Pancreas (tissue), 10 donors: ENCODE results near the gene KLF11. TPM values are rescaled to one million over a fixed set of nuclear protein-coding genes. Genes with fewer than 3 reads are reported as not detected.

Source experiments
- ATAC-seq, 4 donors: fragments of 200-7000 bp; cut with Tn5 transposase; one replicate each; pipeline versions ENCODE4 v1.8.0 to v1.9.1; 2020; ENCODE audit warnings: mild to moderate bottlenecking in 4 of 4, moderate library complexity in 4 of 4
- DNase-seq, 6 donors: peaks; one replicate each; pipeline ENCODE4 v3.0.0-alpha.2; 2020
- FAIRE-seq: peaks from 2 replicates; lab custom pipeline; 2012; peaks lifted over from hg19 to GRCh38; lab: Jason Lieb, UNC
- H3K27ac ChIP-seq, 4 donors: fragments of 200-600 bp; sonication (generic); 1 replicate in 3 of 4; 2 replicates in 1 of 4; pipeline versions ENCODE4 v1.5.0 to v1.8.0; 2020
- H3K27me3 ChIP-seq, 4 donors: fragments of 200-600 bp; one replicate each; pipeline ENCODE4 v1.8.0; 2021
- H3K36me3 ChIP-seq, 3 donors: fragments of 200-600 bp; sonication (generic) in 1 of 3; one replicate each; pipeline versions ENCODE4 v1.5.0 to v1.8.0; 2020 to 2021
- H3K4me1 ChIP-seq, 3 donors: fragments of 200-600 bp; one replicate each; pipeline ENCODE4 v1.8.0; 2021
- H3K4me3 ChIP-seq, 4 donors: fragments of 200-600 bp; sonication (generic) in 2 of 4; one replicate each; pipeline versions ENCODE4 v1.5.0 to v1.8.0; 2020 to 2021
- H3K9me3 ChIP-seq, 4 donors: fragments of 200-600 bp; one replicate each; pipeline ENCODE4 v1.8.0; 2021
- WGBS, 2 donors: extraction: QIAGEN DNeasy Blood & Tissue Kit; methylation state at CpG; one replicate each; pipeline ENCODE4 v1.1.7; 2013; 5-methylcytosine and 5-hydroxymethylcytosine counted together
- intact Hi-C, 3 donors: fragments of 100-400 bp; cut with DNase I; formaldehyde crosslinking; loops; one replicate each; pipeline versions ENCODE4 v1.11.1 to v1.14.2; 2022
- polyA plus RNA-seq, 2 donors: library from polyadenylated mRNA; stranded (reverse); fragments of 200-250 nt; gene quantifications; one replicate each; pipeline ENCODE4 v1.2.3, GENCODE V29; 2013
- total RNA-seq, 6 donors: library from RNA; stranded (reverse); fragmentation: NEBNext Ultra II Directional in 4 of 6; extraction: Animal tissue kit (Norgen Biotek cat#: 25700) in 4 of 6; gene quantifications; one replicate each; pipeline versions ENCODE4 v1.2.1 to v1.2.4, GENCODE V29; 2021 to 2023
- TF ChIP-seq, protein P1 (sequence below), 4 donors: fragments of 200-600 bp; sonication (generic) in 3 of 4; IDR thresholded peaks; one replicate each; pipeline versions ENCODE4 v1.5.0 to v1.8.0; 2021; ENCODE audit warnings: antibody characterized with exemption in 4 of 4
- donor health status: healthy with polysubstance abuse.
- donor health status: DM: no; HTN: no; CAD: no; lungs with moderate emphysema.
- donor health status: DM: no; HTN: no; CAD: no.
- donor health status: control.
- donor health status: control.
- donor health status: Bipolar disorder and iron deficiency.
- donor health status: DM: yes; HTN: yes; CAD: no.
- donor health status: DM: no; HTN: no; CAD: no.
- donor health status: DM: no; HTN: no; CAD: no.
- donor health status: DM: yes; HTN: yes; CAD: no.

Gene KLF11
- total and polyA plus RNA-seq, 8 donors: 6.4 to 41.2 (median 21.3) TPM

DNA sequence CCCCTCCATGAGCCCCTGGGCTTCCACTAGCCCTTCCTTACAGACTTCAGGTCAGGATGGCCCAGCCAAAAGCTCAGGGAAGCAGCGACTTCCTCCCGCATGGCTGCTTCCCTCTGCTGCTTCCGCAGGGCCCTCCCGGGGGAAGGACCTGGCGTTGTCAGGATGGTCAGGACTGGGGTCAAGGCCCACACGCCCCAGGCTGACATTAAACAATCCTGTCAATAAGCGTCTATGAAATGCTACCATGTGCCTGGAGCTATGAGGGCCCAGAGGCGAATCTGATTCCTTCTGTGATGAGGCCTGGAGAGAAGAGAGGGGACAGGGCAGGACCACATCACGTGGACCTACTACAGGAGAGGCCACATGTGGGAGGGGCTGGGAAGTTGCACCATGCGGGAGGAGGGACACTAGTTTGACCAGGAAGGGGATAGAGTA, 19.6 kb downstream of the KLF11 start:
- Histone ChIP-seq H3K4me3 (no peak overlapping the region), H3K27ac (no peak overlapping the region), H3K4me1 (no peaks in the 10 kb centered on the region), H3K36me3 (no peaks in the 10 kb centered on the region), H3K27me3 (no peaks in the 10 kb centered on the region), H3K9me3 (no peaks in the 10 kb centered on the region)
- ATAC-seq (no peak), DNase-seq (peak in 2 of 6 donors; percentile 25 to 30), FAIRE-seq (no peak)
- intact Hi-C loops: no loop called here
- TF ChIP-seq, protein P1, sequence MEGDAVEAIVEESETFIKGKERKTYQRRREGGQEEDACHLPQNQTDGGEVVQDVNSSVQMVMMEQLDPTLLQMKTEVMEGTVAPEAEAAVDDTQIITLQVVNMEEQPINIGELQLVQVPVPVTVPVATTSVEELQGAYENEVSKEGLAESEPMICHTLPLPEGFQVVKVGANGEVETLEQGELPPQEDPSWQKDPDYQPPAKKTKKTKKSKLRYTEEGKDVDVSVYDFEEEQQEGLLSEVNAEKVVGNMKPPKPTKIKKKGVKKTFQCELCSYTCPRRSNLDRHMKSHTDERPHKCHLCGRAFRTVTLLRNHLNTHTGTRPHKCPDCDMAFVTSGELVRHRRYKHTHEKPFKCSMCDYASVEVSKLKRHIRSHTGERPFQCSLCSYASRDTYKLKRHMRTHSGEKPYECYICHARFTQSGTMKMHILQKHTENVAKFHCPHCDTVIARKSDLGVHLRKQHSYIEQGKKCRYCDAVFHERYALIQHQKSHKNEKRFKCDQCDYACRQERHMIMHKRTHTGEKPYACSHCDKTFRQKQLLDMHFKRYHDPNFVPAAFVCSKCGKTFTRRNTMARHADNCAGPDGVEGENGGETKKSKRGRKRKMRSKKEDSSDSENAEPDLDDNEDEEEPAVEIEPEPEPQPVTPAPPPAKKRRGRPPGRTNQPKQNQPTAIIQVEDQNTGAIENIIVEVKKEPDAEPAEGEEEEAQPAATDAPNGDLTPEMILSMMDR (IDR thresholded peaks at IDR 0.05): no peak
- 76 to 83% methylated on average over 10 of the region's 10 CpGs for WGBS, 2 donors

DNA sequence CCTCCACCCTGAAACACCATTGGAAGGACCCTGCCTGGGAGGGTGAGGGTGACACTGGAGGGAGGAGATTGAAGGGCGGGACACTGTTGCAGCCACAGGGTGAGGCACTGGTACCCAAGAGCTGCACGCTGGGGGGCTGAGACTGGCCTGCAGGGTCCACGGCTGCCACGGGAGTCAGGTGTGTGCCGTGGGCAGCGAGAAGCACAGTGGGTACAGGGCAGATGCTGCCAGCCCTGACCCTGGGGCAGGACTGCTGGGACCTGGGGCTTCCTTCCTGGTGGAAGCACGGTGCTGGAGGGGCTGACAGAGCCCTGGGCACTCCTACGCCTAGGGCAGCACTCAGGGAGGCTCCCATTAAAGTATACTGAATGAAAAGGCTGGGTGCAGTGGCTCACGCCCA, 20.2 kb downstream of the KLF11 start:
- TF ChIP-seq, protein P1 (IDR thresholded peaks at IDR 0.05): no peak
- intact Hi-C loops: no loop called here

DNA sequence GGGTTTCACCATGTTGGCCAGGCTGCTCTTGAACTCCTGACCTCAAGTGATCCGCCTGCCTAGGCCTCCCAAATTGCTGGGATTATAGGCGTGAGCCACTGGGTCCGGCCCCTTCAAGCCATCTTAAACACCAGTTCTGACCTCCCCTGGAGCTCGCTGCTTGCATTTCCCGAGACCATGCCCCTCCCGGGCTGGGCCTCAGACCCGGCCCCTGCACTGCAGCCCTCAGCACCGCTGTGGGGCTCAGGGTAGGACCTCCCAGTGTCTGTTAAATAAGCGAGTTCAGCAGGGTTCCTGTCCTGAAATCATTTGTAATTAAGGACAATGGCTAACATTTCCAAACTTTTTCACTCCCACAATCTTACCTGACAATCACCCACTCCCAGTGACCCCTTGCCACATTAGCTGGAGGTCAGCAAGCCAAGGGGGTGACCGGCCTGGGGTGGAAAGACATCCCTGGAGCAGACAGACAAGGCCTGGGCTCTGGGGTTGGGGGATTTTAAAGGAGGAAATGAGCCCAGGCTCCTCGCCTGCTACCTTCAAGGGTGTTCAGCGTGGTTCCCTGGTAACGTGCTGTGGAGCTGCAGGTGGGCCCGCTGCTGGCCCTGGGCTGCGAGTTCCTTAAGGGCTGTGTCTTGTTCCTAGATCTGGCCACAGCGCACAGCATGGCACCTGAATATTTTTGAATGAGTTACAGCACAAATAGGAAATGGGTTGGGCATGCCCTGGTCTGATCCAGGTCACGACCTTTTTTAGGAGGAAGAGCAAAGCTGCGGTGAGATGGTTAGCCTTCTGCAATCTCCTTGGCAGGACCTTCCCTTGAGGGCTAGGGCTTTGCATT, 21.8 kb downstream of the KLF11 start:
- no peak for ATAC-seq
- H3K4me3 ChIP-seq: no peak overlapping the region
- DNase-seq: peak in 2 of 6 donors; percentile 35 to 39
- H3K27ac ChIP-seq: no peak overlapping the region
- H3K4me1 ChIP-seq: no peaks in the 10 kb centered on the region
- FAIRE-seq: no peak
- H3K27me3 ChIP-seq: no peaks in the 10 kb centered on the region
- no peaks in the 10 kb centered on the region for H3K36me3 ChIP-seq
- 85 to 92% methylated on average over 18 of the region's 18 CpGs for WGBS, 2 donors
- TF ChIP-seq, protein P1 (IDR thresholded peaks at IDR 0.05): no peak
- H3K9me3 ChIP-seq: no peaks in the 10 kb centered on the region
- intact Hi-C loops: no loop called here

More for the DNA sequence above, 20.2 kb downstream of the KLF11 start:
- peak in 2 of 6 donors; percentile 43 to 51 for DNase-seq
- FAIRE-seq: no peak
- H3K36me3 ChIP-seq: no peaks in the 10 kb centered on the region
- H3K4me3 ChIP-seq: no peak overlapping the region
- WGBS, 2 donors: 91 to 97% methylated on average over 9 of the region's 9 CpGs
- H3K4me1 ChIP-seq: no peaks in the 10 kb centered on the region
- H3K27ac ChIP-seq: no peak overlapping the region
- no peaks in the 10 kb centered on the region for H3K9me3 ChIP-seq
- no peaks in the 10 kb centered on the region for H3K27me3 ChIP-seq
- ATAC-seq: no peak

DNA sequence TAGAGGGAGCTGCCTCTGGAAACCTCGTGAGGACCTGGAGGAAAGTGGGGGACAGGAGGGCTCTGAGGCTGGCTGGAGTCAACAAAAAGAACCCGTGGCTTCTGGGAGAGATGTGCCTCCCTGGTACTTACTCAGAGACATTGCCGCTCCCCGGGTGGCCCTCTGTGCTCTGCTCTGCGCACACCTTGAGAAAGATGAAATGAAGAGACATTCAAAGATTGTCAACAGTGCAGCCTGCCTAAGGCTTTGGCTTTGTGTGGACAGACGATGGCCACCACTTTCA, 22.4 kb downstream of the KLF11 start:
- WGBS, 2 donors: 86% methylated on average over 6 of the region's 6 CpGs

More for the DNA sequence above, 22.4 kb downstream of the KLF11 start:
- Histone ChIP-seq H3K27ac (no peak overlapping the region), H3K9me3 (no peaks in the 10 kb centered on the region), H3K27me3 (no peaks in the 10 kb centered on the region), H3K36me3 (no peaks in the 10 kb centered on the region), H3K4me3 (no peak overlapping the region), H3K4me1 (no peaks in the 10 kb centered on the region)
- intact Hi-C loops: no loop called here
- ATAC-seq (no peak), FAIRE-seq (no peak), DNase-seq (peak in 1 of 6 donors; percentile 19)
- TF ChIP-seq, protein P1 (IDR thresholded peaks at IDR 0.05): no peak
